GM21825 (cell line): ENCODE data around the gene ZNF440.

Experiments used
- ATAC-seq: cut with Tn5 transposase; IDR thresholded peaks from one replicate; pipeline ENCODE4 v1.9.1; 2021; ENCODE audit warnings: mild to moderate bottlenecking, moderate library complexity; ENCODE audit not compliant: unreplicated experiment

Gene ZNF440

GRCh38 chr19:11881151-11881800, 67.2 kb downstream of the ZNF440 start:
- no peak for ATAC-seq

GRCh38 chr19:11882606-11883005, 68.5 kb downstream of the ZNF440 start:
- ATAC-seq: no peak
